Activated CD4-positive, CD25-positive, alpha-beta regulatory T cell treated with anti-CD3 and anti-CD28 coated beads, Interleukin-2, amount 50 U/mL, for 24 hours (primary cell): ENCODE measurements around the gene OTUD5.
"Not testable (repeated sequence)": the region's sequence is repeated elsewhere in the genome, so short reads cannot be mapped to it uniquely, and the experiment has no call there.

Source experiments
- ATAC-seq, 2 donors: fragments of 150-1000 bp; cut with Tn5 transposase; one replicate each; pipeline ENCODE4 v1.10.0; 2021; ENCODE audit warnings: mild to moderate bottlenecking in 1 of 2, moderate library complexity in 1 of 2

The OTUD5 gene

GRCh38 chrX:48883729-48884128, 73.7 kb downstream of the OTUD5 start:
- no peak for ATAC-seq

- not testable (repeated sequence) for ATAC-seq
Measured at GRCh38 chrX:48876944-48877343, 80.5 kb downstream of the OTUD5 start.
